GM10847 (cell line): ENCODE results near the gene ZFPM1.

ENCODE experiments used
- POLR2A ChIP-seq: IDR thresholded peaks from 2 replicates; pipeline ENCODE4 v1.6.1; 2011; ENCODE audit not compliant: insufficient read length; ENCODE audit errors: extremely low read depth

The ZFPM1 gene

DNA sequence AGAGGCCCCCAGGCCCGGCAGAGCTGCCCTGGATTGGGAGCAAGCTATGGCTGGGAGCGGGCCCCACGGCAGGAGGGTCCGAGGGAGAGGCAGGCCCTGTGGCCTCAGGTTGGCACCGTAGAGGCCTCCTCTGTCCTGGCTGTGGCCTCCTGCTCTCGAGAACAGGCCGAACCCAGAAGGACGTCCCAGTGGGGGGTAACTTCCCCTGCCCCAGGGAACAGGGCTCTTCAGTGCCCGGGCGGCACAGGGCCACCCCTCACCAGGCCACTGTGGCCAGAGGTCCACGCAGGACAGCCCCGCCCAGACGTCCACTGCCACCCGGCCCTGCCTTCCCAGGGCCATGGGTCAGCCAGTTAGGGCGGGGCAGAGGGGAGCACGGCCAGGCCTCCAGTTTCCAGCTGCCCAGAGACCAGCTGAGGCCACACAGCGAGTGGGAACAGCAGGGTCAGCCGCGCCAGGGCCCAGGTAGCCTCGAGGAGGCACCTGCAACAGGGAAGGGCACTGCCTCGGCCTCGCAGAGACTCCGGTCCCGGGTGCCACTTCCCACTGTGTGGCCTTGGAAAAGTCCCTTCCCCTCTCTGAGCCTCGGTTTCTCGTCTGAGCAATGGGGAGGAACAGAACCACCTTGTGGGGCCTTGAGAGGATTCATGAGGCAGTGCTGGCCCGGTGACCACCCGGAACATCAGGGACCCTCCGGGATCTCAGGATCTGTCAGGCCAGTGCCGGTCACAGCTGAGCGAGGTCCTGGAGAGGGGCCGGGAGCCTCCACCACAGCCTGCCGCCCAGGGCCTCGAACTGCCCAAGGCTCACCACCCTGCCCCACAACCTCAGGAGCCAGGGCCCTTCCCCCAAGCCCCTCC lies 38.3 kb upstream of the ZFPM1 start:
- no peak for TF ChIP-seq POLR2A

- TF ChIP-seq POLR2A, result no peak
Observed at GRCh38 chr16:88415381-88415705, 37.7 kb upstream of the ZFPM1 start.

DNA sequence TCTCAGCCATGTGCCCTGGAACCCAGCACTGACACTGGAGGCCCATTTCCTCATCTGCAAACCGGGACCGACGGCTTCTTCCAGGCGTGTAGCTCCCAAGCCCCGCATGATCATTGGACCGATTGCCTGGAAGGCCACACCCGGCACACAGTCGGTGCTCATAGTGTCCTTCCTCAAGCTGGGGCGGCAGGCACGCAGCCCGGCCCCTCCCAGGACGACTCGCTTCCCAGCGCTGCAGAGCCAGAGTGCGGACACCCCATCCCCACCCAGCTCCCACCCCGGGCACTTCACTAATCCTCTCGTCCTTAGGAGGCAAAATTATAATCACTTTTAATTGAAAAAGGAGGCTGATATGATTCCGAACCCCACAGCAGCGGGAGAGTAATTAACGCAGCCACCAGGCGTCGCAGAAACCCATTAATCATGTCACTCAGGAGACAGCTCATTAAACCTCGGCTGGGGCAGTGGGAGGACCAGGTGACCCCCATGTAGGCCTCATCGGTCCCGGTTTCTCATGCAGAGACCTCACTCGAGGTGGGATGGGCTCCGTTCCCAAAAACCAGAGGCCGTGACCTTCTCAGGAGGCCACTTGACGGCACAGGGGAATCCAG lies 37.3 kb upstream of the ZFPM1 start:
- no peak for TF ChIP-seq POLR2A

DNA sequence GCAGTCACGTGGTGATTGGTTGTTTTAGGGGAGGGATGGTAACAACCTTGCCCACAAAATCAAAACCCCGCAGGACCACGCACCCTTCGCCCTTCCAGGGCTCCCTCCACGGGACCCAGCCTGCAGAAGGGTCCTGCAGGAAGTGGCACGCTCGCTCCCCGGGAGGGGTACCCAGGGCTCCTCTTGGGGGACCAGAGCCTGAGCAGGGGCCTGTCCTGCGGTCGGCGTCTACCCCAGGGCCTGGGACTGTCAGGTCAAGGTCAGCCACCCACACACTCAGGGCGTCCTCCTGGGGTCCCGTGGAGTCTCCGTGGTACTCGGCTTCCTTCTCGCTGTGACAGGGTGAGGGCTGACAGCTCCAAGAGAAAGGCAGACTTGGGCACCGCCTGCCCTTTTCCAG lies 36.4 kb upstream of the ZFPM1 start:
- TF ChIP-seq POLR2A, result no peak

- TF ChIP-seq POLR2A, result no peak
Observed at GRCh38 chr16:88417684-88418476, 35.2 kb upstream of the ZFPM1 start.

DNA sequence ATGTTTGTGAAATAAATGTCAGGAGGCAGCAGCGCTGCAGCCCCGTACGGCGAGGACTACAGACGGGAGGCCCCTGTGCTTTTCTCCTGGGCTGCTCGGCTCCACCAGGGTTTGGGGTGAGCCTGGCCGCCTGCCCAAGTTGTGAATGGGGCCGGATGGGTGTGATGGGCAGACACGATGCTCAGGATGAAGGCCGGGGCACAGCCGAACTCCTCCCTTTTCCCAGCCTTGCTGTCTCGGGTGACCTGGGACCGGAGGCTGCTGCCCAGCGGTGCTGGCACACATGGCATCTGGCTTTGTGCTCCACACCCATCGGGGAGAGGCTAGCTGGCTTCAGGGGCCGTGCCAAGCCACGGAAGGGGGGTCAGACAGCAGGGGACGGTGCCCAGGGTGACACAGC lies 34.2 kb upstream of the ZFPM1 start:
- no peak for TF ChIP-seq POLR2A

DNA sequence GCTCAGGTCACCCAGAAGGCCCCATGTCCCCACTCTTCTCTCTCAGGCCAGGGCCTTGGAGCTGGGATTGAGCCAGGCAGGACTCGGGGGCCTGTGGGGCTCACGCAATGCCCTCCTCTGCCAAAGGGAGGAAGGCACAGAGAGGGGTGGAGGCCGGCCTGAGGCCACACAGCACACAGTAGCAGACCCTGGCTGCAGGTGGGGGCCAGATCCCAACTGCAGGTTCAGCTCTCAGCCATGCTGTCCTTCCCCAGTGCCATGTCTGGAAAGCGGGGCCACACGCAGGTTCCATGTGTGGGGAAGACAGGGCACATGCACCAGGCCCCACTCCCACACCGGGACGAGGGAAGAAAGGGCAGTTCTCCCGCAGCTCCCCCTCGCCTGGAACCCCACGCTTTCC lies 33.3 kb upstream of the ZFPM1 start:
- no peak for TF ChIP-seq POLR2A

DNA sequence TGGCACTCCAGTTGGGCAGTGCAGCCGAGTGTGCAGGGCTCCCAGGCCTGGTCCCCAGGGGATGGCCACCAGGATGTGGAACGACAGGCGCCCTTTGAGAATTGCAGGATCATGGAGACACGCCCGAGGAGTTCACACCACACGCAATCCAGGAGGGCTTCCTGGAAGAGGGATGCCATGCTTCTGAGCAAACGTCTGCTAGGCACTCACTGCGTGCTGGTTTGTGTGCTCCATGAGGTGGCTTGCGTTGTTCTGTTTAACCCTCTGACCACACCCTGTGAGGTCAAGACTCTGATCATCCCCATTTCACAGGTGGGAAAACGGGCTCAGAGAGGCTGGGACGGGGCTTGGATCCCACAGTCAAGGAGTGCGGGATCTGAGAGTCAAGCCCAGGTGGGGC lies 32.6 kb upstream of the ZFPM1 start:
- no peak for TF ChIP-seq POLR2A

- no peak for TF ChIP-seq POLR2A
Observed at GRCh38 chr16:88421301-88421700, 31.8 kb upstream of the ZFPM1 start.

DNA sequence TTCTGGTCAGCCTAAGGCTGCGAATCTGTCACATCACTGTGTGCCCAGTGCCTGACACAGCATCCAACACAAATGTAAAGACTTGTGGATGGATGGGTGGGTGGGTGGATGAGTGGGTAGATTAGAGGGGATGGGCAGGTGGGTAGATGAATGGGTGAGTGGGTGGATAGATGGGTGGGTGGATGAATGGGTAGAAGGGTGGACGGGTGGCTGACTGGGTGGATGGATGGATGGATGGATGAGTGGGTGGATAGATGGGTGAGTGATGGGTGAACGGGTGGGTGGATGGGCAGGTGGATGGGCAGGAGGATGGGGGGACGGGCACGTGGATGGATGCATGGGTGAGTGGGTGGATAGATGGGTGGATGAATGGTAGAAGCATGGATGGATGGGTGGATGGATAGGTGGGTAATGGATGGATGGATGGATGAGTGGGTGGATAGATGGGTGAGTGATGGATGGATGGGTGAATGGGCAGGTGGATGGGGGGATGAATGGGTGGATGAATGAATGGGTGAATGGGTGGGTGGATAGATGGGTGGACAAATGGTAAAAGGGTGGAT lies 31.1 kb upstream of the ZFPM1 start:
- TF ChIP-seq POLR2A, result no peak

DNA sequence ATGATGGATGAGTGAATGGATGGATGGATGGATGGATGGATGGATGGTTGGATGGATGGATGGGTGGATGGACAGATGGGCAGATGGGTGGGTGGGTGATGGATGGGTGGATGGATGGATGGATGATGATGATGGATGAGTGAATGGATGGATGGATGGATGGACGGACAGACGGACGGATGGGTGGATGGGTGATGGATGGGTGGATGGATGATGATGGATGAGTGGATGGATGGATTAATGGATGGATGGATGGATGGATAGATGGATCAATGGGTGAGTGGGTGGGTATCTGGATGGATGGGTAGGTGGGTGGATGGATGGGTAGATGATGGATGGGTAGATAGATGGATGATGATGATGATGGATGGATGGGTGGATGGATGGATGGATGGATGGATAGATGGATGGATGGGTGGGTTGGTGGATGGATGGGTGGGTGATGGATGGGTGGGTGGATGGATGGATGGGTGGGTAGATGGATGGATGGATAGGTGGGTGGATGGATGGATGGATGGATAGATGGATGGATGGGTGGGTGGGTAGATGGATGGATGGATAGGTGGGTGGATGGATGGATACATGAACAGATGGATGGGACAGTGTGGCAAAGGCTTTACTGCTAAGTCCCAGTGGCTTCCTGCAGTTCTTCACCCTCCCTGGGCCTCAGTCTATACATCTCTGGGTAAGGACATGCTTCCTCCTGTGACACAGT lies 30.2 kb upstream of the ZFPM1 start:
- TF ChIP-seq POLR2A, result no peak

GRCh38 chr16:88423448-88423850 lies 29.6 kb upstream of the ZFPM1 start:
- no peak for TF ChIP-seq POLR2A

DNA sequence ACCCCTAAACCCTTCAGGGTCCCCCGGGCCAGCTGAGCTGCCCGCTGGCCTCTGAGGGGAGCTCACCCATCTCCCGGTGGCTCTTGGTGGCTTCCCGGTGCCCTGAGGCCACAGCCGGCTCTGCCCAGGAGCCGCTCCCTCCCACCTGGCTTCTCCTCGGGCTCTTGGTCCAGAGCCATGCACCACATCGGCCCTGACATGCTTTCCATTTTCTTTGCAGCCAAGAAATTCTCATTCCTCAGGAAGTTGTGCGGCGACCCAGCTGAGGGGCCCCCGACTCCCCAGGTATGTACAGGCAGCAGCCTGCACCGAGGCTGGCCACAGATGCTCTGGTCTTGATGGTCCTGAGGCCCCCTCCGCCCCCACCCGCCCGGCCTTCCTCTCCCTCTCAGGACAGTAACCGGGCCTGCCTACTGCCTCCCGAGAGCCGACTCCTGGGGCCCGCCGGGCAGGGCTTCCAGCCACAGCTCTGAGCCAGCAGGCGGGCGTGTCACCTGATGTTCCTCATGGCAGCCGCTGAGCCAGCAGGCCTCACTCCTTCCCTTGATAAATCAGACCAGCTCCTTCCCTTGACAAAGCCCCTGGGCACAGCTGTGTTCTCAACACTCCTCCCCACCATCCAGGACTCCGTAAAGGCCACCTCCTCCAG lies 28.4 kb upstream of the ZFPM1 start:
- TF ChIP-seq POLR2A, result no peak

DNA sequence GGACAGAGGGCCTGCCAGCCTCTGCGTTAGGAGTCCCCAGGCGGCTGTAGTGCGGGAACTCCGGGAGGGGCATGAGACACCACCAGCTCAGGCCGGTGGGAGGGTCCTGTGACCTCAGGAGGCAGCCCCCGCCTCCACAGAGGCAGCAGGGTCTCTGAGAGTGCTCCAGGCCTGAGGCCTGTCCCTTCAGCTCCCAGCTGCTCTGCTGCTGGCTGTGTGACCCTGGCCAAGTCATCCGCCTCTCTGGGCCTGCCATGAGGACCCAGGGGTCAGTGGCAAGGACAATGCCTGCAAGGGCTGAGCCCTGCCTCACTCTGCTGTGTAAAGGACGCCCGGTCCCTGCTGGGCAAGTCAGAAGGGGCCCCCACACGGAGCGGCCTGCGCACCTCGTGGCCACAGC lies 27.1 kb upstream of the ZFPM1 start:
- TF ChIP-seq POLR2A, result no peak

DNA sequence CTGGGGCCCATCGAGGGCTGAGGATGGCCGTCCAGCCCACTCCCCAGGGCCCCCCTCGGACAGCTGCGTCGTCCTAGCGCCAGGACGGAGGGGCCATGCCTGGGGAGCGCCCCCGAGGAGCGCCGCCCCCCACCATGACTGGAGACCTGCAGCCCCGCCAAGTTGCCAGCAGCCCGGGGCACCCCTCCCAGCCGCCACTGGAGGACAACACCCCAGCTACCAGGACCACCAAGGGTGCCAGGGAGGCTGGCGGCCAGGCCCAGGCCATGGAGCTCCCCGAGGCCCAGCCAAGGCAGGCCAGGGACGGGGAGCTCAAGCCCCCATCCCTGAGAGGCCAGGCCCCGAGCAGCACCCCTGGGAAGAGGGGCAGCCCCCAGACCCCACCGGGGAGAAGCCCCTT lies 25.7 kb upstream of the ZFPM1 start:
- no peak for TF ChIP-seq POLR2A
